Glomerular endothelial cell (primary cell): ENCODE data around the gene ODF4. TPM values are rescaled to one million over a fixed set of nuclear protein-coding genes. Genes with fewer than 3 reads are reported as not detected.
"Not testable (repeated sequence)": the region's sequence is repeated elsewhere in the genome, so short reads cannot be mapped to it uniquely, and the experiment has no call there.

ENCODE experiments used
- DNase-seq: peaks from one replicate; pipeline ENCODE4 v3.0.0-alpha.2; 2011; ENCODE audit warnings: low read depth, low spot score; ENCODE audit errors: extremely low read depth
- total RNA-seq: library from RNA; depleted of rRNA; stranded (reverse); fragments of >200 nt; gene quantifications from 2 replicates; pipeline ENCODE4 v1.2.3, GENCODE V29; 2015

ODF4 gene
- total RNA-seq, 1 donor from 2014 or later, result not detected

GRCh38 chr17:8365143-8365542 is 25.5 kb downstream of the ODF4 start:
- DNase-seq, result no peak

- no peak for DNase-seq
Observed at GRCh38 chr17:8366231-8366630, 26.6 kb downstream of the ODF4 start.

GRCh38 chr17:8368193-8368592 is 28.6 kb downstream of the ODF4 start:
- DNase-seq, result no peak

- DNase-seq, result no peak
Observed at GRCh38 chr17:8369944-8370343, 30.3 kb downstream of the ODF4 start.

- no peak for DNase-seq
Observed at GRCh38 chr17:8371786-8372185, 32.1 kb downstream of the ODF4 start.

DNA sequence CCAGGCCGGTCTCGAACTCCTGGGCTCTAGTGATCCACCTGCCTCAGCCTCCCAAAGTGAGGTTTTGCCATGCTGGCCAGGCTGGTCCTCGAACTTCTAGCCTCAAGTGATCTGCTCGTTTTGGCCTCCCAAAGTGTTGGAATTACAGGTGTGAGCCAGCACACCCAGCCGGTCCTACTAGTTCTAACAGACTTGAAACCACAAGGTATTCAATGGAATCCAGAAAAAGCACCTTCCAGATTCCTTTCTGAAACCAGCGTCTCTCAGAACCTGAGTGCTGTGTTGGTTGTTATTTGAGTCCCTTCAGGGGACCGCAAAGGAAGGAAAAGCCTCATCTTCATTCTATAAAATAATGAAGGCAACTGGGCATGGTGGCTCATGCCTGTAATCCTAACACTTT is 32.8 kb downstream of the ODF4 start:
- no peak for DNase-seq

DNA sequence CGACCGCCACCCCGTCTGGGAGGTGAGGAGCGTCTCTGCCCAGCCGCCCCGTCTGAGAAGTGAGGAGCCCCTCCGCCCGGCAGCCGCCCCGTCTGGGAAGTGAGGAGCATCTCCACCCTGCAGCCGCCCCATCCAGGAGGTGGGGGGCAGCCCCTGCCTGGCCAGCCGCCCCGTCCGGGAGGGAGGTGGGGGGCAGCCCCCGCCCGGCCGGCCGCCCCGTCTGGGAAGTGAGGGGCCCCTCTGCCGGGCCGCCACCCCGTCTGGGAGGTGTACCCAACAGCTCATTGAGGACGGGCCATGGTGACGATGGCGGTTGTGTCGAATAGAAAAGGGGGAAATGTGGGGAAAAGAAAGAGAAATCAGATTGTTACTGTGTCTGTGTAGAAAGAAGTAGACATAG is 34.2 kb downstream of the ODF4 start:
- not testable (repeated sequence) for DNase-seq

DNA sequence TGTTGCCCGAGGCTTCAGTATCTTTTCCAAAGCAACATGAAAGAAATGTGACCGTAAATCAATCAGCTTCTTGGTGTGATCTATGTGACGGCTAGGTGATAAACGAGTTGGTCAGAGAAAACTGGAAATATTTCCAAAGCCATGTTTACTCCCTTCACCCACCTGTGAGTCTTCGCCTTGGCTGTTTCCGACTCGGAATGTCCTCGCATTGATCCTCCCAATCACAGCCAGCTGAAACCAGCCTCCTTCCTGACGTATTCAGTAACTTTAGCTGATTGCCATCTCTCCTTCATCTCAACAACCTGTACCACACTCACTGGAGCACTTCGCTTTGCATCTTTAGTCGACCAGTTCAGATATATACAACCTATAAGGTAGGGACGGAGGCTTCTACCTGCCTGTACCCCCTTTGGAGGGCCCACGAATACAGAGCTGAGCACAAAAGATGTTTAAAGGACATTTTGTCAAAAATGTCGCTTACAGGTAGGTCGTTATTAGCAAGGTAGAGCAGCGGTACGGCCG is 36.2 kb downstream of the ODF4 start:
- no peak for DNase-seq

DNA sequence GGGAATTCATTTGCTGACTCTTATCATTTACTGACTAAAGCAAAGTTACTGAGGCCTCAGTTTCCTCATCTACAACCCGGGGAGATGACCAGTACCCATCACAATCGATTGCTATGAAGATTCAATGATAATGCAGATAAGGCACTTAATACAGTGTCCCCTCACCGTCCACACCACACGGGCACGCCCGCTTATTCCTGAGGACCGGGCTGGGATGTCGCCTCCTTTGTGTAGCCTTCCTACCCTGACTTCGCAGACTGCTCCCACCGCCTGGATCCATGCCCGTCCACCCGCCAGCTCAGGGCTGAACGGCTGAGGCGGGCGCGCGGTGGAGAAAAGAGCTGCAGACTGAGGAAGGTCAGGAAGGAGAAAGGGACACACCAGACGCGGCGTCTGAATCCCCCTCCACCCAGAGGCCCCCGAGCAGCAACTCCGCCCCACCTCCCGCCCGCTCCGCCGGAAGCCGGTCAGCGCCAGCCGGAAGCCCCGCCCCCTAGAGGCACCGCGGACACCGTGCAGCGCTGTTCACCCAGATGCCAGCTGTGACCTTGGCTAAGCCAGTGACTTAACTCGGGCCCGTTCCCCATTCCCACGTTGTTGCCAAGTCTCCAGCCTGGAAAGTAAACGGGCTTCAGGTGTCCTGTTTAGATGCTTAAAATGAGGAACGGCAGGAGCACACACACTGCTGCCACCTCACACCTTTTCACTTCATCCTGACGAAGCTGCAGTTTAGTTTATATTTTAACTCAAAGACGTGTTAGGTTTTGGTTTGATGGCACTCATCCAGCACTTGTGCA is 36.8 kb downstream of the ODF4 start, which contains the start of gene KRABD2:
Gene KRABD2 (minus strand): TSS at position 434 of the 797 bp plus-strand sequence.
- no peak for DNase-seq

- no peak for DNase-seq
Observed at GRCh38 chr17:8377422-8377821, 37.8 kb downstream of the ODF4 start.

DNA sequence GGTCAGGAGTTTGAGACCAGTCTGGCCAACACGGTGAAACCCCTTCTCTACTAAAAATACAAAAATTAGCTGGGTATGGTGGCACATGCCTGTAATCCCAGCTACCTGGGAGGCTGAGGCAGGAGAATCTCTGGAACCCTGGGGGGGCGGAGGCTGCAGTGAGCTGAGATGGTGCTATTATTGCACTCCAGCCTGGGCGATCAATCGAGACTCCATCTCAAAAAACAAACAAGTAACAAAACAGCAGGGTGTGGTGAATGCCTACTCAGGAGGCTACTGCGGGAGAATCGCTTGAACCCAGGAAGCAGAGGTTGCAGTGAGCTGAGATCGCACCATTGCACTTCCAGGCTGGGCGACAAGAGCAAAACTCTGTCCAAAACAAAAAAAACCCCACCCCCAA is 38.5 kb downstream of the ODF4 start:
- not testable (repeated sequence) for DNase-seq

DNA sequence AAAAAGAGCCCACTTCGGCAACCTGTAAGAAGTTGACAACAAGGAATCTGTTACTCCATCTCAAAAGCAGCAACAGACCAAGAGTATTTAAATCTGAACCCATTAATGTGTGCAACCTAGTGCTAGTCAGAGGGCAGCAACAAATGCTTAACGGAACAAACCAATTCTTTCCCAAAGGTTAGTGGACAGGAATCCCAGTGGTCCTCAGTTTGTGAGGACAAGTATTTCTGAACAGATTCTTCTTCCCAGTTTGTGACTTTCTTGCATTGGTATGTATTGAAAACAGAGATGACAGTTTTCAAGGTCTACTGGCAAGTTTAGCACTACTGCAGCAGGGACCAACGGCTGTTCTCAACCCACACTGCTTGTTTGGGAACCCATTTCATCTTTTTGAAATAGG is 40.4 kb downstream of the ODF4 start:
- no peak for DNase-seq

DNA sequence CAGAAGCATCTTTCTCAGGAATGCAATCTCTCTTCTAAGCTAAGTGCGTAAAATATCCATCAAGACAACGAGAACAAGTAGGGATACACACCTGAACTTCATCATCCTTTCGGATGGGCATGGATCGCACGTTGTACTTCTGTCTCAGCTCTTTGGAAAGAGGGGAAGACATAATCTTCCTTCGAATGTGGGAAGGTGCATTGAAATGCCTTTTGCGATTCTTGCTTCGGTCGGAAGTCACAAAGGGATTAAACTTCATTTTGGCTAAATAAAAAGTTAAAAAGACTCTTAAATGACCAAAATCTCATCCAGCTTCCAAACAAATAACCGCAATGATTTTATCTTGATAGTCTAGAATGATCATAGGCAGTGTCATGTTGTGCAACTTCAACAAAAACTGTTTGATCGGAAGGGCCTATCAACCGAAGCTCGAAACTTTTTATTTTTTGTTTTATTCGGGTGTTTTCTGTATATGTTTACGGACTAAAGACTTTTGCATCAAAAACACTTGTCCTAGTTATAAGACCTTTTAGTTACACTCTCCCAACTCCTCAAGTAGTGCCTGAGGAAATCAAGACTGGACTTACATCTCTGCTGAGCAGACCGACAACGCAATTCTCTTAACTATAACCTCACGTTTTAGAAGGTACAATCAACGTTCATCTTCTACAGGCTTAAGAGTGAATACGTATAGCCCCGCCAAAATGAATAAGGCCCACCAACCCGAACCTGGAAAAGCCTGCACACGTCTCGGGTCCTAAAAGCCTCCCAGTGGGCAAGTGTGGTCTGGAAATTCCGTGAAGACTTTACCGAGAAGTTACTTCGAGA is 42.6 kb downstream of the ODF4 start:
- no peak for DNase-seq

GRCh38 chr17:8382880-8383142 is 43.2 kb downstream of the ODF4 start:
- DNase-seq, result no peak

GRCh38 chr17:8383143-8383822 is 43.6 kb downstream of the ODF4 start, which contains the start of gene RPL26:
TSS of gene RPL26 (minus strand) at chr17:8383193. CDS start at chr17:8382310, 883 bp downstream.
- DNase-seq, result peak; percentile 96

DNA sequence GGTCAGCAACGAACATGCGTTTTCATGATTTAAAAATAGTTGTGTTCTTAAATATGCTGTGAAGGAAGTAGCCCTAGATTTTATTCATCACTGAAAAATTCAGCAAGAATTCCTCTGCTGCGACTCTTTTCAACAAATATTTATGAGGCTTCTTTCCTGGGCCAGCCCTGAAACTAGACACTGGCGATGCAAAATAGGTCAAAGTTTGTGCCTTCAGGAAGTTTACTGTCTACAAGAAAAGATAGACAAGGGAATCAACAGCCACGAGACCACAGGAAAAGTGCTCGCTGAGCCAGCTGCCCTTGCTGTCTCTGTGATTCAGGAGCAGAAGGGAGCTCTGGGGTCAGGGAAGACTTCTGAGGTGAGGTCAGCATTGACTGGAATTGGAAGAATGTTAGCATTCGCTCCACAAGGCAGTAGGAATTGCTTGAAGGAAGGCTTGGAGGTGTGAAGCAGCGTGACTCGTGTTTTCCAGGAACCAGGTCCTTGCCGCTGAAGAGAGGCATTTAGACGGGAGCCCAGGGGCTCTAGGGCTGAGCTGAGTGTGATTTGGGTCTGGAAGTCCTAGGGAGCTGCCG is 45.2 kb downstream of the ODF4 start:
- no peak for DNase-seq

- DNase-seq, result no peak
Observed at GRCh38 chr17:8386841-8387240, 47.2 kb downstream of the ODF4 start.

DNA sequence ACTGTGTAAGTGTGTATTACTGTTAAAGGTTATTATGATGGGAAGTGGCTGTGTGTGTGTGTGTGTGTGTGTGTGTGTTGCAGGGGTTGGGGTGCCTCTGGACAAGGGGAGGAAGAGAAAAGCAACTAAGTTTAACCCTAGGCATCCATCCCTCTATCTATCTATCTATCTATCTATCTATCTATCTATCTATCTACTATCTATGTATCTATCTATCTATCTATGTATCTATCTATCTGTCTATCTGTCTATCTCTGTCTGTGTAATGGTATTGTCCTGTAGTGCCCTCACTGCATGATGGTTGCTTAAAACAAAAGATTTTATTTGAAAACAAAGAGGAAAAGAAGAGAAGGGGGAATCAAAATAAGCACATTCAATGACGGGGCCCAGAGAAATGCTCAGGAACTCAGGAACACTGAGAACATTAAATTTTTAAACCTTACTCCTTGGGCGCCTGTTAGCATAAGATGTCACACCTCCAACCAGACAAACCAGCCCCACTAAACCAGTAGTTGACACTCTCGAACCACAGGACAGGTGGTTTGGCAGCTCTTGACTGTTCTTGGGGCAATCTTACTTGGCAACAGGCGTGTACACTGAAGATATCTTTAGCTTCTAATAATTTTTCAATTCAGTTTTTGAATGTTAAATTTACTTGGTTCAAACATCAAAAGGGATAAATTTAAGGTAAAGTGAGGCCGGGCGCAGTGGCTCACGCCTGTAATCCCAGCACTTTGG is 48.4 kb downstream of the ODF4 start:
- DNase-seq, result no peak

GRCh38 chr17:8391711-8392110 is 52.1 kb downstream of the ODF4 start:
- DNase-seq, result no peak

- DNase-seq, result no peak
Observed at GRCh38 chr17:8392274-8392673, 52.6 kb downstream of the ODF4 start.
